Fibroblast of skin of right quadriceps (primary cell): ENCODE data around the gene SUGT1.
A peak's percentile ranks its signal among the peaks of the same experiment; 100 is the strongest.
"Not testable (repeated sequence)": the region's sequence is repeated elsewhere in the genome, so short reads cannot be mapped to it uniquely, and the experiment has no call there.

Experiments
- DNase-seq: peaks from one replicate; pipeline ENCODE4 v3.0.0-alpha.2; 2013

SUGT1 gene

DNA sequence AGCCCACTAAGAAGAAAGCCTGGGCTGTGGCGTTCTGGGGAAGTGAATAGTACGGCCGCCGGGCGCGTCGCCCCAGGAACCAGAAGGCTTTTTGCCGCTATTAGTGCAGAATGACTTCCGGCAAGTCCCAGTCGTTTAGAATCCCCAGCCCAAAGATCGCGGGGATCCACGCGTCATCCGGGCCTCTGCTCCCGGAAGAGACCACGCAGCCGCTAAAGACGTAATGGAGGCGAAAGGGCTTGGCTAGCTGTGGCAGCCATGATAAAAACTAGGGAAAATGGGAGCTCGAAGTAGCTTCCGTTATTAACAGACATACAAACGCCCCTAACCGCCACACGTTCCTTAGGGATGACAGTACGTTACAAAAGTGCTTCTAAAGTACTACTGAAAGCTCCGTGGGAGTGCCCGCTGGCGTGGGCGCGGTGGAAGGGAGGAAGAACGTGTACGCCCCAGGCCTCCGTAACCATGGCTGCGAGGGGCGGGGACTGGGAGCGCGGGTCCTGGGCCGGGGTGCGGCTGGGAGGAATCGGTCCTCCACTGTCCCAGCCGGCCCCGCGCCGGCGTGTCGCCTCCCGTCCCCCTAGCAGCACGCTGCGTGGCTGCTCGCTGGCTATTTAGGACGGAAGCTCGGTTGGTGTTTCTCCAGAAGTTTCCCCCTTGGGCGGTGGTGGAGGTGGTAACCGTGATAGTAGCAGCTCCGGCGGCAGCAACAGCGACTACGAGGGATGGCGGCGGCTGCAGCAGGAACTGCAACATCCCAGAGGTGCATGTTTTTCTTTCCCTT, at the start of gene SUGT1:
TSS of gene SUGT1 (plus strand) at position 641 of the 784 bp plus-strand sequence. CDS start at position 726, 85 bp downstream.
- peak; percentile 98 for DNase-seq

DNA sequence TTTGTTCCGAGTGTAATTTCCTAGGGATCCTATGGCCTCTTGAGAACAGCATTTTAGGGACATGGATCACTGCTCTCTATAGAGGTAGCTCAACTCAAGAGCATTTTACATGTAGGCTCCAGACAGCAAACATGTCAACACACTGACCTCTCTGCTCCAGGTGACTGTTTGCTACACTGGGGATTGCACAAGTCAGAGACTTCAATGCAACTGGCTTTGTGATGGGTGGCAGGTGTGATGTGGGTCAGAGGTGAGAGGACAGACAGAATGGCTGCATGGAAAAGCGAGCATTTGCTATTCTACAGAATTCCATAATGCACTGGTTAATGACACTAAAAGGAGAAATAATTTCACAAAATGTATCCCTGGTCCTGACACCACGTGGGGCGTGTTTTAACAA, 49.3 kb upstream of the SUGT1 start:
- not testable (repeated sequence) for DNase-seq

DNA sequence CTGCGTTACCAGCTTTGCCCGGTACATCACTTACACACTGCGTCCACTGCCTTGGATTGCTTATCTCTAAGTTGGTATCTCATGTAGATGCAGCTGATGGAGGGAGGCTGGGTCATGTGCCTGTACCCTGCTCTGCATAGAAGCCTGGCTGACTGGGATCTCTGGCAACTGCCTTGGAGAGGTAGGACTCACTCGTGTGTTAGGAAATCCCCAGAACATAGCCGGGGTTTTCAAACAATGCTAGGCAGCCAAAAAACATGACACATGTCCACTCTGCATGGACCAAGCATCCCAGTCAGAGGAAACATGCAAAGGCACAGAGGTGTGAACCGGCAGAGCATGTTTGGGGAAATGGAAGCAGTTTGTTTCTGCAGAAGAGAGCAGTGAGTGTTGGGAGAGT, 46.5 kb upstream of the SUGT1 start:
- DNase-seq: not testable (repeated sequence)

DNA sequence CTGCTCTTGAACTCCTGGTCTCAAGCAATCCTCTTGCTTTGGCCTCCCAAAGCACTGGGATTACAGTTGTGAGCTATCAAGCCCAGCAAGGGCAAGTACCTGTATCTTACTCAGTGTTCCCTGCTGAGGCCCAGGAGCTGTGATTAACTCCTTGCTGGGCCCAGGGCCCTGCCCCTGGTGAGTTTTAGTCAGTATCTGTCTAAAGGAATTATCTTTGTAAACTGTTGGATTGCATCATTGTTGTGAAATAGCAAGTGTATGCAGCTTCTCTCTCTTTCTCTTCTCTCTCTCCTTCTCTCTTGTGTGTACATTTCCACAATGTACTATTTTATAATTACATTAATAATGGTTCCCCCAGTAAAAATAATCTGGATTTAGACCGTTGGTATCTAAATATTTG, 45.8 kb upstream of the SUGT1 start:
- not testable (repeated sequence) for DNase-seq

DNA sequence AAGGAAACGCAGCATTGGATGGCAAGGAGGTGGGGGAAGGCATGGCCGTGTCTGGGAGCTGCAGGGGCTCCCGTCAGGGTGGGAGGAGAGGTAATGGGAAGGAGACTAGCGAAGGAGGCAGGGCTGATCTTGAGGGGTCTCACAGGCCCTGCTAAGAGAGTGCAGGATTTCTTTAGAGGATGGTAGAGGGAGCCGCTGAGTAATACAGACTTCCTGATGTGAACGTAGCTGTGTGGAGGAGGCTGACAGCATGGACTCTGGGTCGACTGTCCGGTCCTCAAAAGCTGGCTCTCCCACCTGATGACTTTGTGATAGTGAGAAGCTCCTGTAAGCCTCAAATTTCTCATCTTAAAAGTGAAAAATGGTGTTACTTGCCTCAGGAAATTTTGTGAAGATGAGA, 44.5 kb upstream of the SUGT1 start:
- not testable (repeated sequence) for DNase-seq

DNA sequence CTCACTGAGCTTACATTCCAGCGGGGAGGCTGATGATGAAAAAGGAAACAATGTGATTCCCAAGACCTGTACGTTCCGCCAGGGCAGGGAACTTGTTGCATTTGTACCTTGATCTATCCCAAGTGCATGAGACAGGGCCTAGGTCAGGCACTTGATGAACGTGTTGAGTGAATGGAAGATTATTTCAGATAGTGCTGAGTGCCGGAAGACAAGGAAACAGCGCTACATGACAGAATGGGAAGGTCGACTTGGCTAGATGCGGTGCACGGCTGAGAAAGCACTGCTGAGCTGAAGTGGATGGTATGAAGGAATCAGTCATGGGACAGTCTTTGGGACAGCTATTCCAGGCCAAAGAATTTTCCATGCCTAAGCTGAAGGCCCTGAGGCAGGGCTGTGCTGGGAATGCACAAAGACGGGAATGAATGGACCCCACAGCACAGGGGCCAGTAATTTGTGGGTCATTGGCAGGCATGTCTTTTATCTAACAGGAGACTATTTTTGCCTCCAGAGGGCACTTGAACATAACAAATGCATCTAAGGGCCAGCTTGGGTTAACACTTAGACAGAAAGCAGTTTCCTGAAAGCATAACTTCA, 43.5 kb upstream of the SUGT1 start:
- peak; percentile 24 for DNase-seq

DNA sequence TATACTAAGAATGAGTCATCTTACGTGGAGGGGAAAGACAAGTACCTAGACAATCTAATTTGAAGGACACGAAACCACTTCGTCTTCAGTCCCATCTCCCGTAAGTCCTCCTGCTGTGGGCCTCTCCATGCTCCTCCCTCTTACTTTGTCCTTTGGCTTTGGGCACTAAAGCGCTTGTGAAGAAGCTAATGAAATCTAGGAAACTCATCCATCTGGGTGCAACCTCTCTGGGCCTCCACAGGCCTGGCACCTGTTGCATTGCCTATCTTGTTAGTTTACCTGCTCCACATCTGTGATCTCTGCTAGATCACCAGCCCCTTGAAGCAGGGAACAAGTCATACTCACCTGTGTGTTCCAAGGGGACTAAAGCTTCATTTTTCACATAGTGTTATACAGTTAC, 42.5 kb upstream of the SUGT1 start:
- DNase-seq: not testable (repeated sequence)

DNA sequence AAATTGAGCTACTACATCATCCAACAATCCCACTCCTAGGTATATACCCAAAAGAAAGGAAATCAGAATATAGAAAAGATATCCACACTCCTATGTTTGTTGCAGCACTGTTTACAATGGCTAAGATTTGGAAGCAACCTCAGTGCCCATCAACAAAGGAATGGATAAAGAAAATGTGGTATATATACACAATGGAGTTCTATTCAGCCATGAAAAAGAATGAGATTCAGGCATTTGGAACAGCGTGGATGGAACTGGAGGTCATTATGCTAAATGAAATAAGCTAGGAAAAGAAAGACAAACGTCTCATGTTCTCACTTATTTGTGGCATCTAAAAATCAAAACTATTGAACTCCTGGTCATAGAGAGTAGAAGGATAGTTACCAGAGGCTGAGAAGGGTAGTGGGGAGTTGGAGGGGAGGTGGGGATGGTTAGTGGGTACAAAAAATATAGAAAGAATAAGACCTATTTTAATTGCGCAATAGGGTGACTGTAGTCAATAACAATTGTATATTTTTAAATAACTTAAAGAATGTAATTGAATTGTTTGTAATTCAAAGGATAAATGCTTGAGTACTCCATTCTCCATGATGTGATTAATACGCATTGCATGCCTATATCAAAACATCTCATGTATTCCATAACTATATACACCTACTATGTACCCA, 37.4 kb upstream of the SUGT1 start:
- no peak for DNase-seq

DNA sequence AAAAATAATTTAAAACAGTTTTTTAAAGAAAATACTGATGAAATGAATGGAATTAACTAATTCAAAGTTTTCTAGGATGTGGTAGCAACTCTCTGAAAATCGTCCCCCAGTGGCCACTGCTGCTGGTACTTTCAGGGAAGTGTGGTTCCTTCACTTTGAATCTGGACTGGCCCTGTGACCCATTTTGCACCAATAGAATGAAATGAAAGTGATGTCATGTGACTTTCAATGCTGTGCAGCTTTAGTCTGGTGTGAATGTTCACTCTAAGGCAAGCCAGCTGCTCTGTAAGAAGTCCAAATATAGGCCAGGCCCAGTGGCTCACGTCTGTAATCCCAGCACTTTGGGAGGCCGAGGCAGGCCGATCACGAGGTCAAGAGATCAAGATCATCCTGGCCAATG, 36.8 kb upstream of the SUGT1 start:
- DNase-seq: no peak

DNA sequence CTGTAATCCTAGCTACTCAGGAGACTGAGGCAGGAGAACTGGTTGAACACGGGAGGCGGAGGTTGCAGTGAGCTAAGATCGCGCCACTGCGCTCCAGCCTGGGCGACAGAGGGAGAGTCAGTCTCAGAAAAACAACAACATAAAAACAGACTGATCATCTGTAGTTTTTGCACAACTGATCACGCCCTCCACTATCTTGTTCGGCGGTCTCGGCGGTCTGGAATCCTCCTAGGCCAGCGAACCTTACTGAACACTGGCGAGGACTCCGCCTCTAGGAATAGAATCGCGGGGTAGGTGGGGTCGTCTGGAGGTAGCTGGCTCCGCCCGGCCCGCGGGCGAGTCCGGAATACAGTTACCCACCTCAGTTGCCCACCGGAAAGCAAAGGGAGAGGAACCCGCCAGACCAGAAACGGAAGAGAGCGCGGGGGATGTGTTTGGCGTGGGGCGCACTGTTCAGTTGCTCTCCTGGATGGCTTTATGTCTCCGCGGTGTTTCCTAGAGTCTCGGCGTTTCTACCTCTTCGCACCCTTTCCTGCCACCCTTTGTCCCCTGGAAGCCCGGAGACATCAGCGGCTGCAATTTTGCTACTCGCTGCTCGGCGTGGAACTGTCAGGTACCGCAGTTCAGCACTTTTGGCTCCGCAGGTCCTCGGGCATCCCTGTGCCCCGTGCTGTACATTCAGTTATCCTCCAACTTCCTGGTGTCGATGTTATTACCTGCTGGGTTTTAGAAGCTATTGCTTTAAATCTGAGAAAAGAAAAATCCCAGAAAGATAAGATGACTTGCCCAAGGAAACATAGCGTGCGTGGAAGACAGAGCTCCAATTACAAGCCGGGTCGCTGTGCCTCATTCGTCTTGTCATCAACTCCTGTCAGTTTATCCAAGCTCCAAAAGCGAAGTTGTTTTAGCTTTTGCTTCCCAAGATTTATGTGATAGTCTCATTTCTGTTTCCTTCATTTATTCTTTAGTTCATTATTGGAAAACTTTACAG, 35.3 kb upstream of the SUGT1 start:
- peak; percentile 86 for DNase-seq

DNA sequence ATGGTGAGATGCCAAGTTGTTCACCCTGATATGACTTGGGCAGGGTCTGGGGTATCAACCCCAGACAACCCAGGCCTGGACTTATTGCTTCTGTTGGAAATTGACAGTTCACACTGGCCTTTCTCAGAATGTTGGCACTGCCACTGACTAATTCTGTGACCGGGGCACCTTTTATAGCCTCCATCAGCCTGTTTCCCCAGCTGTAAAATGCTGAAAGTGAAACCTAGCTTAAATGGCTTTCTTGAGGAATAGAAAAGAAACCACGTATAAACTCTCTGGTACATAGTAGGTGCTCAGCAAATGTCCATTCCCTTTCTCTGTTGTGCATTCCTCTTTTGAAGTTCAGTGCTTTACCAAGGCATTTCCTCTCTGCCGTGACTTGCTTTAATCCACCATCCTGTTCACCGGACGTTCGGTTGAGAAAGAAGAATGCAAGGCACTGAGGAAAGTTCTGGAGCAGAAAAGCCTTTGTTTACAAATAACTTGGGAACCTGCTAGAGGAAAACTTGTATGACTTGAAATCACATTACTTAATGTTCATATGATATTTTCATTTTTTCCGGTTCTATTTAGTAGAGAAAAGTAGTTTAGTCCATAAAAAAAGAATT, 21.4 kb upstream of the SUGT1 start:
- DNase-seq: not testable (repeated sequence)

DNA sequence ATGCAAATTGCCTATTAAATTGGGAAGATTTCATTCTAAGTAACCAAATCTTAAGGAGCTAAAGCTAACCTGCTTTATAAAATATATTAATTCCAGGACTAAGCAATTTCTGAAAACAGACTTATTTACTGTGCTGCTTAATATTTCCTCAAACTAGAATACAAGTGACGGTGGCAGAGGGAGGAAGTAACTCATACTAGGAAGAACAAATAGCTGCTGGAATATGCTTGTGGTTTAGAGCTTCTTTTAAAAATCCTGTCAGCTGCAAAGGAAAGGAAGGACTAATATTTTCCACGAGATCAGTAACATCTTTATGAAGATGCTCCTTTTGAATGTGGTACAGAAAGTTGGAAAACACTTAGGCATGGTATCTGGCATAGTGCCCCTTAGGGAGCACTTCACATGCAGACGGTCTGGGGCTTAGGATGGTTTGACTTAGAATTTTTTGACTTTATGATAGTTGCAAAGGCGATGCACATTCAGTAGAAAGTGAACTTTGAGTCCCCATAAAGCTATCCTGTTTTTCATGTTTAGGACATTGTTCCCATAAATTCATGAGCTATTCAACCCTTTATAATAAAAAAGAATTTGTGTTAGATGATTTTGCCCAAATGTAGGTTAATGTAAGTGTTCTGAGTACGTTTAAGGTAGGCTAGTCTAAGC, 13.8 kb upstream of the SUGT1 start:
- DNase-seq: no peak

DNA sequence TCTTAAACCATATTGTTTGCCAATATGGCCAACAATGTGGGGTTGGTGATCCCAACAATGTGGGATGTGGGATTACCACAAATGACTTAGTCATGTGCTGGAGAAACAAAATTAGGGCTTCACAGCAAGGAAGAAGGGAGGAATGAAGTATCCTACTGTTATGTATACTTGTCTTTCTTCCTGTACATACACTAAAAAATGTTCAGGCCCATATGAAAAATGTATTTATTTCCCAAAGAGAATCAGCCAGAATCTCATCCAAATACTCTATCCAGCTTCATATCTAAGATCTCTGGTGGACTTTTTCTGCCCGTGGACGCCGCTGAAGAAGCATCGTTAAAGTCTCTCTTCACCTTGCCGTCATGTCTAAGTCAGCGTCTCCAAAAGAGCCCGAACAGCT, 10.5 kb upstream of the SUGT1 start, which contains the start of gene HNRNPA1L2:
TSS of gene HNRNPA1L2 (plus strand) at position 301 of the 400 bp plus-strand sequence. CDS start at position 363, 62 bp downstream.
- DNase-seq: no peak

DNA sequence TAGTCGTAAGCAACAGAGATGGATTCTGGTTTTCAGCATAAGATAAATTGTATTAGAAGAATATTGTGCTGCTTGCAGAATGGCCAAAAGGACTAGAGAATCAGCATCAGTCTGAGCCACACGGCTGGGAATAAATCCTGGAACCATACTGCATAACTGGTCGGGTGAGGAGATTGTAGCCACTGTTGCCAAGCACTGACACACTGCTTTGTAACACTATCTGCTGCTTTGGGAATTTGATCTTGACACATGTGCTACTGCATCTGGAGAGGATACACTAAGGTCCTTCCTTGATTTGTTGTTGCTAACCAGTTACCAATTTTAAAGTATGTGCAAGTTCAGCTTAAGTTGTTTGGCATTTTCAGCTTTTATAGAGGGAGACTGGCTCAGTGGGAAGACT, 8.5 kb upstream of the SUGT1 start:
- no peak for DNase-seq

DNA sequence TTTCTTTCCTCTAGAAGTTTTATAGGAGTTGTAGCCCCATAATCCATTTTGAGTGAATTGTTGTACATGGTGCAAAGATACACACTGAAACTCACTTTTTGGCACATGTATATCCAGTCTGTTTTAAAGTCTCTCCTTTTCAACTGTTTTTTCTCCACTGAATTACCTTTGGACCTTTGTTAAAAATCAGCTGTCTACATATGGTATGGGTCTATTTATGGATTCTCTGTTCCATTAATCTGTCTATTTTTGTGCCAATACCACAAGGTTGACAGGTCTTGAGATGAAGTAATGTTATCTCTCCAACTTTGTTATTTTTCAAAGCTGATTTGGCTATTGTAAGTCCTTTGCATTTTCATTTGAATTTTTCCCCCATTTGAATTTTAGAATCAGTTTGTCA, 5.7 kb upstream of the SUGT1 start:
- DNase-seq: no peak

DNA sequence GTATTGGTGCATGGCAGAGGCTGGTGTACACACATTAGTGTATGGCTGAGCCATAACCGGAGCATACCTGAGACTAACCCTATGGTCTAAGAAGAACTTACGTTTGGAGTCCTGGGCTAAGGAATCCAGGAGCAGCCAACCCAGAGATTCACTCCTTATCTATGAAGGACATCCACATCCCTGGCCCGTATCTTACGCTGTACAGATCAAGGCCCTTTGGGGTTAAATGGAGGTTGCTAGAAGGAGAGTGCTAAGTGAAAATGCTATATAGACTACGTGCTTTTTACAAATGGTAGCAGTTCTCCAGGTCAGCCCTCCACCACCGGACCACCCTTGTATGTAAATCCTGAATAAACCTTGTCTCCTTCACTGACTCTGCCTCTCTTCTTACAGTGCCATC, 1.9 kb upstream of the SUGT1 start:
- DNase-seq: no peak

DNA sequence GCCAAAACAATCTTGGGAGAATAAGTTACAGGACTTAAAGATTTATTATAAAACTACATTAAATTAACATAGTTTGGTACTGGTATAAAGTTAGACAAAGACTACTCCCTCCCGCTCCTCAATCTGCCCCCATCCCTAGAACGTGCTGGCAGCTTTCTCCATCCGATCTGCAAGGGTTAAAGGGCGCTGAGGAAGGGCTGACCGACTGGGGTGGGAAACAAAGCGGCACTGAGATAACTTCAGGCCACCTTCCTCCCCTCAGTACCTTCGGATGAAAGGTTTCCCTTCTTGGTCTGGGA, 790 bp upstream of the SUGT1 start:
- no peak for DNase-seq

DNA sequence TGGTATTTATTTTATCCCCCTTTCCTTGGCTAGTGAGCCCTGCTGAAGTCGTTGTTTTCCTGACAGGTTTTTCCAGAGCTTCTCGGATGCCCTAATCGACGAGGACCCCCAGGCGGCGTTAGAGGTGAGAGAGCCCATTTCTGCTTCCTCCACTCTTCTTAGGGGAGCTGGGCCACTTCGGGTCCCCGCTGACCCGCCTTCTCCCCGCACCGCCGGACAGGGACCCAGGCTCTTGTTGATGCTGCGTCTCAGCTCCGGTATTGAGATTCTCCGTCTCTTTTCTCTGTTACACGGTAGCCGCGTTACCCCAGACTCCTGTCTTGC, 306 bp downstream of the SUGT1 start:
- no peak for DNase-seq

DNA sequence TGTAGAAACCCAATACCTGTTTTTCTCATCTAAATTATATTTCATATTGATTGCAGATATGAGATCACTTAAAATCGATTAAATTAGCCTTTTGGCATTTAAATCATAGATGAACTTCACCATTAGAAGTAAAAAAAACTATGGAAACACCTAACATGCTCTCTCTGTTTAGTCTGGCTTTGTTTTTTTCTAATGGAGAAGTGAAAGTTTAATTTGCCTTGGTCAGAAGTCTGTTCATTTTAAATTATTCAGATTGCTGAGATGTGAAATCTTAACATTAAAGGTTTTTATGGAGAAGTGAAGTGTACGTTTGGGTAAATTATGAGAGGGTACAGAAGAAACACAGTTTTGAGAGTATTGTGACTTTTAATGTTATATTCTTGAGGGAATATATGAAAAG, 6.7 kb downstream of the SUGT1 start:
- no peak for DNase-seq

DNA sequence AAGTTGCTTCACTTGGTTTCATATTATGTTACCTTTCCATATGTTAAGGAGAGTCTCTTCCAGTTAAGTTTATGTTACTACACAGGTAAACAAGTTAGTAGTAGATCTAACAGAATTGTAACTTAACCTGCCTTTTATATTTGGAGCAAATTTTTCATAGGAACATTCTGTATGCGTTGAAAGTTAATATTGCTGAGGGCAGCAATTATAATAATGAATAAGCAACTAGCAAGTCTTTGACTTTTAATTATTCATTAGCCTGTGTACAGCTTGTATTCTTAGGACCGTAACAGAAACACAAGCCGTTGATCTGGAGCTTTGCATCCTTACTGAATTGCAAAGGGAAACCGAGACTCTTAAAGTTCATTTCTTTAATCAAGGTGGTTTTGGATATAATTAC, 11.6 kb downstream of the SUGT1 start:
- DNase-seq: no peak

DNA sequence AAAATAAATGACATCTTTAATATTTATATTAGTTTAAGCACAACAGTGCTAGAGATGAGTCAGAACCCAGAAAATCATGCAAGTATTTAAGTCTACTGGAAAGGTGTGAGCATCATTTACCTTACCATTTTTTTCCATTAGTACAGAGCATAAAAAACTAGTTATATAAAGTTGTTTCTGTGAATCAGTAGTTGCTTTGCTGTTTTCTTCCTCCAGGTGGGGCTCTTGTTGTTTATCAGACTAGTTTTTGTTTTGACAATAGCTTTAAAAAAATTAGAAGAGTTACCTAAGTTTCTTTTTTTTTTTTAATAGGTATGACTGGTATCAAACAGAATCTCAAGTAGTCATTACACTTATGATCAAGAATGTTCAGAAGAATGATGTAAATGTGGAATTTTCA, 12.7 kb downstream of the SUGT1 start:
- DNase-seq: peak; percentile 9

DNA sequence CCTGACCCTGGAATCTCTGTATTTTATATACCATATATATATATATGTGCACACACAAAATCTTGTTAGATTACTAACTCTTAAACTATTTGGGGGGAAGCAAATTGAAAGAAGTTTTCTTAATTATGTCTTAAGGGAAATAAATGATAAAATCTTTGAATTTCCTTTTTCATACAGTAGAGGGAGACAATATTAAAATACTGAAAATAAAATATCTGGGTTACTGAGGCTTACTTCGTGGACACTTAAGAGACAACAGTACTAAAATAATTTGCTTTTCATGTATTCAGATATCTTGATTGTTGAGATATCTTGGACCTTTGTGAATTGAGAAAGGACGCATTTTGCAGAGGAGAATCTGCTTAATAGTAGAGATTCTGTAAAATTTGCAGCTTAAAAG, 17.0 kb downstream of the SUGT1 start:
- DNase-seq: no peak
